HG03108 (cell line): Measurements from ENCODE around the gene NAB1.
A peak's percentile ranks its signal among the peaks of the same experiment; 100 is the strongest.
"Not testable (repeated sequence)": the region's sequence is repeated elsewhere in the genome, so short reads cannot be mapped to it uniquely, and the experiment has no call there.

Experiments
- ATAC-seq: cut with Tn5 transposase; IDR thresholded peaks from one replicate; pipeline ENCODE4 v1.9.1; 2021; ENCODE audit warnings: moderate library complexity; ENCODE audit not compliant: unreplicated experiment

NAB1 gene

DNA sequence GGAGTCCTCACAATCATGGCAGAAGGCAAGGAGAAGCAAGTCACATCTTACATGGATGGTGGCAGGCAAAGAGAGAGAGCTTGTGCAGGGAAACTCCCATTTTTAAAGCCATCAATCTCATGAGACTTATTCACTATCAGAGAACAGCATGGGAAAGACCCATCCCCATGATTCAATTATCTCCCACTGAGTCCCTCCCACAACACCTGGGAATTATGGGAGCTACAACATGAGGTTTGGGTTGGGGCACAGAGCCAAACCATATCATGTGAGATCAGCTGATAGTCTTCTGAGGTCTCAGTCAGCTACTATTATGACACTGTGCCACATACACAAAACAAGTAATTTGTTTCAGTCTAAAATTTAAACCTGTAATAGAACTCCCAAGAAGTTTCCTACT lies 59.8 kb downstream of the NAB1 start:
- ATAC-seq = not testable (repeated sequence)

DNA sequence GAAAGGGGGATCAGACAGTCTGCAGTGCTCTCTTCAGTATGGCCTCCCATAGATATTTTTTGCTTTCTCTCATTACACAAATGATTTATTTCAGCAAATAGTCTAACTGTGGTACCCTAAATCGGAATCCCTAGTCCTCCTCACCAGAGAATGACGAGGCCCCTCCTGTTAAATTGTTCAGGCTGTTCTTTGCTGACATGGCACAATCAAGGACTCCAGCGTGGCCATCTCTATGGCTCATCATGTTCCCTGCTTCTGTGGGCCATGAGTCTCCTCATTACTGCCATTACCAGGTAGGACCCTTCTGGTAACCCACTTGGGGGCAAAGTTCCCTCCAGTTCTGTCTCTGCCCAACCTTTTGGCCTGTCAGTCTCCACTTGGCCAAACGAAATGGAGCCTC lies 62.2 kb downstream of the NAB1 start:
- ATAC-seq = no peak

DNA sequence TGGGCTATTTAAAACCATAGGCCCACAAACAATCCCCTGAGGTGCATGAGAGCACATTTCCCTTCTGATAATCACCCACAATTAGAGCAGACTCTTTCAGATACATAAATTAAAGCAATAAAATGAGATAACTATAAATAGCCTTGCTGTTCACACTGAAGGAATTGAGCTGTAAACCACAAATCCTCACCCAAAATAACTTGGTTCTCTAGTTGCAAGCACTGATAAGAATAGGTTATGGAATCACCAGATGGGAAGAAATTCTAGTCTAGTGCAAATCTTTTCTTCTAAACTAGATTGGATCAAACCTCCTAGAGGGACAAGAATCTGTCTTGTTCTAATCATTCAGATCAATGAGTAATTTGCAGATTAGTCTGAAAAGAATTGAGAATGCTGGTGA lies 64.6 kb downstream of the NAB1 start:
- ATAC-seq = no peak

DNA sequence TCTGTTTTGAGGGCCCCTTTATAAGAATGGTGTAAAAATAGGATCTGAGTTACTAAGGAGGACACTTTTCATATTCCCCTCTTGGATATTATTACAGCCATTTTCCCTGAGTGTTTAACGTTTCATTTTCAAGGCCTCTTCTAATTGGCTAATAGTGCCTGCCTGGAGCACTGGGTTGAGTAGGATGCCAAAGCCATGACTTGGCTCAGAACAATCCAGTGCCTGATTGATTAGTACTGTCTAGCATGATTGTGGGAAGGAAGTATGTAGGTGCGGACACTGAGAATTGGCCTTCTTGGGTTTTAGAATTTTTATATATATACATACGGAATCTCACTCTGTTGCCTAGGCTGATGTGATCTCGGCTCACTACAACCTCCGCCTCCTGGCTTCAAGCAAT lies 66.1 kb downstream of the NAB1 start:
- no peak for ATAC-seq

DNA sequence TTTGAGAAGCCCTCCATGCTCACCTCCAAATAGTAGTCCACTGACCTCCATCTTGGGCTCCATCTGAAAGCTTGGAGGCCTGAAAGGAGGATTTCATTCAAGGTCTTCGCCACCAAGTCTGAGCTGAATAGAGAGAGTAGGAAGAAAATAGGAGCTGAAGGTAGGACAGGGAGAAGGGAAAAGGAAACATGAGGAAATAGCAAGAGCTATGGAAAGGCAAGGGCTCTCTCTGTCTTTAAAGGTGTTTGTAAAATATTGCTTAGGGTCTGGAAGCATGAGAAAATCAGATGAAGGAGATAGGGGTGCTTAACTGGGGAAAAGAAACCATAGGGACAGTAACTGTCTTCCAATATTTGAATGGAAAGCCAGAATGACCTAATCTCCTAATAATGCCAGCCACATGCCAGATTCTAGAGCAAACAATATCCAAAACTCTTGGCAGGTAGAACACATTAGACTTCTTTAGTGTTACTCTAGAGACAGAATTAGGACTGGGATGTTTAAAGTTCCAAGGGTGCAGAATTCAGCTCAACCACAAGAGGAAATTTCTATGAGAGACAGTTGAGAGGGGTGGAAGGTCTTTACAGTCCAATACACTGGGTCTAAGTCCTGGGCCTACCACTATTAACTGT lies 67.4 kb downstream of the NAB1 start:
- no peak for ATAC-seq

DNA sequence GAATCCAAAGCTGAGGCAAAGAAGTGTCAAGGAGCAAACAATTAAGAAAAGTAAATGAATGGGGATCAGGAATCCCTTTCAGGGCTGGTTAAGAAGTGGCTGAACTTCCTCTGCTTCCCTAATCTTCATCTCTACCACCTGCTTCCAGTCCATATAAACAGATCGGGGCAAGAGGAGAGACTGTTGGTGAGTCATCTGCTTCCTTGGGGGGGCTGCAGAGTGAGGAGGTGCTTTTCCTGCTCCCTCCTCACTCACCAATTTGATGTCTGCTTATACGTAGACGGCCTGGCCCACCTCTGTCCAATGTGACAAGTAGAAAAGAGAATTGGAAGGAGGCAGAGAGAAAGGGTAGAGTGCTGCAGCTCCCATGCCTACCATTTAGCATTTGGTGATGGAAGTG lies 68.4 kb downstream of the NAB1 start:
- no peak for ATAC-seq

DNA sequence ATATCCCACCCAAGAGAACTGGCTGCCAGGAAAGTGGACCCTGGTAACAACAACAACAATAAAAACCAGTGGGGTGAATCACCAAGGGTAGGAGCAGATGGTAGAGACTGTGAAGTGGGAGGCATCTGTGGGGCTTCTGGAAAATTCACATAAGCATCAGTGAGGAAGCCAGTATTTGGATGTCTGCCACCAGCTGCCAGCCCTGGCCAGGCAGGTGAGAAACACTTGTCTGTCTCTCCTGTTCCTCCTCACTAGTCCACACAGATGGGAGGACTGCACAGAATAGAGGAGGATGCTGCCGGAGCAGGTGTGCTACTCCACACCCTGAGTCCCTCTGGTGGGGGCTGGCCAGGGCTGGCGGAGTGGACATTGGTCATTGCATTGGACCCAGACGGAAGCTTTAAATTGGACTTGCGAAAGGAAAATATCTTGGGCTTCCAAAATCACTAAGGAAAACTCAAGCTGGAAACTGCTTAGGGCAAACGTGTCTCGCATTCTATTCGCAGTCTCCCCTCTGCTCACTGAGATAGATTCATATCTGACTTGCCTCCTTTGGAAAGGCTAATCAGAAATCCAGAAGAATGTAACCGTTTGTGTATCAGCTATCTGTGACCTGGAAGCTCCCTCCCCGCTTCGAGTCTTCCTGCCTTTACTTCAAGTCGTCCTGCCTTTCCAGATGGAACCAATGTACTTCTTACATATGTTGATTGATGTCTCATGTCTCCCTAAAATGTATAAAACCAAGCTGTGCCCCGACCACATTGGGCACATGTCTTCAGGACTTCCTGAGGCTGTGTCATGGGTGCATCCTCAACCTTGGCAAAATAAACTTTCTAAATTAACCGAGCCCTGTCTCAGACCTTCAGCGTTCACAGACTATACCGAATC lies 69.1 kb downstream of the NAB1 start:
- ATAC-seq = no peak

DNA sequence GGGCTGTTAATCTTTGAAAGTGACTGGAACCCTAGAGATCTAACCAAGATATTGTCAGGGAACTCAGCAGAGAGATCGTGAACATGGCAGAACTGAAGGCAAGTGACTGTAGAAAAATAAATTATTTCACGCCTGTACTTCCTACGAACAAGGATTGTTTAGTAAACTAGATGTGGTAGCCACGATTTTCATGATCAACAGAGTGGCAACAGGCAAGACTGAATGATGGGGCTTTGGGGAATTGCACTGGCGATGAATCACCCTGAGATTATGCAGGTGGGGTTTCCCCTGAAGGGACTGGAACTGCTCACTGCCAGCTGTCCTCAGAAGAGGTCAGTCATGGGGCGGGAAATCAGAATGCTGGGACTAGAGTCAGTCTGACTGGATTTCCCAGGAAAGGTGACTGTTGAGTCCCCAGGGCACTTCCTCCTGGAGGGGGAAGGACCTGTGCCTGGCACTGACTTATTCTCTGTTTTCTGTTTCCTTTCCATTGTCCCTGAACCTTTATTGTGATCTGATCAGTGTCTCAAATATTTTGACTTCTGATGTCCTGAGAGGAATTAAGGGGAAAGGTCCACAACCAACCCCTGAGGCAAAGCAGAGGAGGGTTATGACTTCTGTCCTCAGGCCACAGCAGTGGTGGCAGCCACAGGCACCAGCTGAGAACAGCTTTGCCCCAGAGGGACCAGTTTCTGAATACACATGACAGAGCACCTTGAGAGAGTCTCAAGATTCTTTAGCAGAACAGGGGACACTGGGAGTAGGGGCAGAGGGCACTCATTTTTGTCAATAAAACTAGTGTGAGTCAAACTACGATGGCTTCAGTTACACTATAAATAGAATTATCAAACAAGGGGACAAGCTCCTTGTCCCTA lies 70.0 kb downstream of the NAB1 start:
- peak; percentile 67 for ATAC-seq

DNA sequence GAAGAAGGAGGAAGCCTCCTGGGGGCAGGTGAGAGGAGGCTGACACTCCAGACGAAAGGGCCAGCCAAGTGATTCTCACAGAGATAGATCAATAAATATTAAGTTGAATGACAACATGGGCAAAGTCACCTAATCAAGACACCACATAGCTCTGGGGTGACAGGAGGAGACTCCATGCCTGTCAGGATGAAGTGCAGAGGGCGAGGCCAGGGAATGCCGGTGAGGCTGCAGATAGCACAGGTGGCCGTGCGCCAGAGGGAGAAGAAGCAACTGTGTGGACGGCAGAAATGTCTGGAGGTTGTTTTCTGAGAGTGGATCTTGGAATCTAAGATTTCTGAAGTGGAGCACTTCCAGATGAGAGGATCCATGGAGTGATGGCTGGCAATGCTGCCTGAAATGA lies 71.4 kb downstream of the NAB1 start:
- no peak for ATAC-seq

DNA sequence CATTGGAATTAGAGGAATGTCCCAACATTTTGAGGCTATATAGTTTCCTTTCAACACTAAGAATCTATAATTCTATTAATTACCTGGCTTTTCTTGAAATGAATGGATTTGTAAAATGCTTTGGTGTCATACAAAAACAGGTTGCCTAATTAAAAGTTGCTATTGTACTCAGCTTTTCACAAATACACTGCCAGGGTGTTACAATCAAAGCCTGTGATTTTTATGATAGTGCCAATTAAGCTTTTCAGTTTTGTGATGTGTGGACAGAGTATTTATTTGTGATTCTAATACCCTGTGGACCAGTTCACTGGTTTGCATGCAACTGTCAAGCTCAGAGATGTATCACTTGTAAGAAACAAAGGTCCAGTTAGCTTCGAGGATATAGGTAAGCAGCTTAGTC lies 71.8 kb downstream of the NAB1 start:
- no peak for ATAC-seq

DNA sequence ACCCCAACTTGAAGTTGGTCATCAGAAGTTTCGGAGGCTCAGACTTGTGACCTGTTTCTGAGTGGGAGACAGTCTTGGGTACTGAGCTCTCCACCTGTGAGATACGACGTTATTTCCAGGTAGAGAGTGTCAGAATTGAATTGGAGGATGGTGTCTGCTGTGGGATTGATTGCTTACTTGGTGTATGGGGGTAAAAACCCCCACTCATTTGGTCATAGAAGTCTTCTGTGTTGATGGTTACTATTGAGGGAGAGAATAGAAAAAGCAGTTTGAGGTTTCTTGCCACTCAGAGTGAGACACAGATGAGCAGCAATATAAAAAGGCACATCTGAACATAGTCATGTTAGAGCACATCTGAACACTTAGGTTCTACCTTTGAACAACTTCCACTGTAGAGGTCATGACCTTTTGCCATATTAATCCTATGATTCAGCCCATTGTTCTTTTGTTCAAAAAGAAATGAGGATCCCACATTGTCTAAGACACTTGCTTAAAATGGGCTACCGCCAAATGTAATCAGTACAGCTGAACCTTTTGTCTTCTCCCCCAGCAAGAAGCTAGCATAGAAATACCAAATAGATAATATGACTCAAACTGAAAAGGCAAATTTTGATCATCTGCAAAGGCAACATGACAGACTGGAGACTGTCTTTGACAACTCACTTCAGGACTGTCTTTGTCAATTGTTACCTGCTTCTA lies 73.3 kb downstream of the NAB1 start:
- ATAC-seq = peak; percentile 44

DNA sequence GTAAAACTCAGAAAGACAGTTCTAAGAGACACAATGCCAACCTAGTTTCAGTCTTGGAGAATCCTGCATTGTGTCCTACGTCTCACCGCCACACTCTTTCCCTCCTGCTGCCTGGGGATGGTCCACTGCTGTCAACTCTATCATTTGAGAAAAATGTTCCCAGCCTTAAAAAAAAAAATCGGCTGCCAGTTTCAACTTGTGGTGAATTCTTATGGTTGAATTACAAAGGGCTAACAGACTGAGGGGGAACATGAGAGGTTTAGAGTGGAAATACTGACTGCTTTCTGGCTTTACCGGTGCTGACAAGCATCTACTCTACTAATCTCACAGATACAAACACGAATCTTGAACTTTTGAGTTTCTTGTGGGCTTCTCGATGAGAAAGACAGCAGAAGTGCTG lies 74.0 kb downstream of the NAB1 start:
- ATAC-seq = no peak

DNA sequence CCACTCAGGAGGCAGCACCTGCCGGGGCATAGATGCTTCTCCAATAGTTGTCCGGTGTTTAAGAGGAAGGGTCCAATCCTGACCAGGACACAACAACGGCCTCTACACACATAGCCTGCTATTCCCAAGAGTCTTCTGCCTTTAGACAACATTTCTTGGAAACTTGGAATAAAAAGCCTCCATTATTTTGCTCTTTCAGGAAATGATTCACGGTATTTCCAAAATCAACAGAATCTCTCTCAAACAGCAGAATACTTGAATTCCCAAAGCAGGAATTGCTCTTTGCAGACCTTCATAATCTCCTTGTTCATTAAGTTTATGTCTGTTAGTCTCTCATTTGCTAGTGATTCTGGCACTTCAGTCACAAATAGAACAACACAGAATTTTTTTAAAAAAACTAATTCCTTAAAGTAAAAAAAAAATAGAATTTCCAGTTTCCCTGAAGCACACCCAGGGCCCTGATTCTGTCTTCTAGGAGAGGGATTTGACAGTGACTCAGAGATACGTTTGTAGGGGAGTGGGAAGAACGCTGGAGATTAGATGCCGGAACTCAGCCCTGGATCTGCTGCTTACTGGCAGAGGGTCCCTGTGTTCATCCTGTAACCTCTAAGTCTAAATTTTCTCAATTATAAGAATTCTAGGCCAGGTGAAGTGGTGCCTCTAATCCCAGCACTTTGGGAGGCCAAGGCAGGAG lies 74.7 kb downstream of the NAB1 start:
- no peak for ATAC-seq

DNA sequence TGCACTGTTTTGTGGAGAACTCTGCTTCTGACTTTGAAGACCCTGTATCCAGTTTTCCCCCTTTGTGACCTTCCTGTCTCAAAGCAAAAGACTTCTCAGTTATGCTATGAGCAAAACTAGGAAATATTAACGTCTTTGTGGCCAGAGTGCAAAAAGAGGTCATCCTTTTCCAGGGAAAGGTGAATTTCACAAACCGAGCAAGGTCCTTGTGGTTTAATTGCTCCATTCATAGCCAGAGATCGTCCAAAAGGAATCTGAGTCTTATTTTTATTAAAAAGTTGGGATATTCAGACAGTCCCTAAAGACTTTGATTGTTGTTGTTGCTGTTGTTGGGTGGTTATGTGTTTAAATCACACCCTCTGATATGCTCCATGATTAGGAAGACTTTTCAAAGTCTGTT lies 77.4 kb downstream of the NAB1 start:
- ATAC-seq = no peak

DNA sequence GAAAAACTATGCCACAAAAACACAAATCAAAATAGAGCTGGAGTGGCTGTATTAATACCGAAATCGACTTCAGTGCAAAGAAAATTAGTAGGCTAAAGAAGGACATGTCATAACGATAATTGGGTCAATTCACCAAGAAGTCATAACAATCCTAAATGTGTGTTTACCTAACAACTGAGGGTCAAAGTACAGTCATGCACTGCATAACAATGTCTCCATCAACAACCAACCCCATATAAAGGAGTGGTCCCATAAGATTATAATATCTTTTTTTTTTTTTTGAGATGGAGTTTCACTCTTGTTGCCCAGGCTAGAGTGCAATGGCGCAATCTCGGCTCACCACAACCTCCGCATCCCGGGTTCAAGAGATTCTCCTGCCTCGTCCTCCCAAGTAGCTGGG lies 87.5 kb downstream of the NAB1 start:
- no peak for ATAC-seq

DNA sequence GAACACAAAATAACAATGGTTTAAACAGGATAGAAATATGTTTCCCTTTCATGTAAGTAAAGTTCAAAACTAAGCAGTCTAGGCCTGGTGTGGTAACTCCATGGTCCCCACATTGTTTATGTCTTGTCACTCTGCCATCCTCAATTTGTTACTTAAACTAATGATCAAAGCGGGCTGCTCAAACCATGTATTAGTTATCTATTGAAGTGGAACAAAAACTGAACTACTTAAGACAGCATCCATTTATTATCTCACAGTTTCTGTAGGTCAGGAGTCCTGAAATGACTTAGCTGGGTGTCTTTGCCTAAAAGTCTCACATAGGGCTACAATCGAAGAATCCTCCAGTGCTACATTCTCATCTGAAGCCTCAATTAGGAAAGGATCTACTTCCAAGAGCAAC lies 91.6 kb downstream of the NAB1 start:
- no peak for ATAC-seq
